ENCODE results near the gene SPTBN2.
A peak's percentile ranks its signal among the peaks of the same experiment; 100 is the strongest.

The SPTBN2 gene

DNA sequence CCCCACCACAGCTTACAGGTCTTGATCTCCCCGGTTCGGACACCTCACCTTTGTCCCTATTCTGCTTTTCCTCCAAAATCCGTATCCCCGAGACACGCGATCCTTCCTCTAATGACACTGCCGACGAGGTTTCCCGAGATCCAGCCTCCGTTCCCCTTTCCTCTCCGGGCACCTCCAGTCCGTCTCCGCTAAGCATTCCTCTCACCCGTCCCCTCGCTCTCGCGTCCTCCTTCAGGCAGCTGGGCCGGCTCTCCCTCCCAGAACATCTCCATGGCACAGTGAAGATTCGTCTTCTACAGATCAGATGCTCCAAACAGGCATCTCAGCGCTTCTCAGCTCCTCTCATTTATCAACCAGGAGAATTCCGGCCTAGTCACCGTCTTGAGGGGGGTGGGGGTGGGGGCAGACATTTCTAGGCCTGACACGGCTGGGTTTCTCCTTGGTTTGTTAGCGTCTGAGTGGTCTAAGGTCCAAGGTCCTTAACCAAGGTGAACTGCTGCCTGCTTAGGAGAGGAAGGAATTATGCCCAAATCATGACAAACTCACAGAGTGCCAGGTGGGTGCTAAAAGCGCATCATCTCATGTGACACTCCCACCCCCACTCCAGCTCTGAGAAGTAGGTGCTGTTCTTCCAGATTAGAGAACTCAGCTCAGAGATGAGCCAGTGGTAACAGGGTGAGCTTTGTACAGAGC lies at the start of gene SPTBN2:
Gene SPTBN2, minus strand, starts transcription at position 524 of the 693 bp plus-strand sequence. CDS start 7,976 bp downstream, outside the sequence.
- peak; percentile 90 for DNase-seq (ENCODE audit: low spot score)

GRCh38 chr11:66768818-66769217 lies 39.8 kb upstream of the SPTBN2 start:
- DNase-seq (ENCODE audit: low spot score), result no peak

- DNase-seq (ENCODE audit: low spot score), result peak; percentile 68
Measured at GRCh38 chr11:66768088-66768521, 39.1 kb upstream of the SPTBN2 start.

DNA sequence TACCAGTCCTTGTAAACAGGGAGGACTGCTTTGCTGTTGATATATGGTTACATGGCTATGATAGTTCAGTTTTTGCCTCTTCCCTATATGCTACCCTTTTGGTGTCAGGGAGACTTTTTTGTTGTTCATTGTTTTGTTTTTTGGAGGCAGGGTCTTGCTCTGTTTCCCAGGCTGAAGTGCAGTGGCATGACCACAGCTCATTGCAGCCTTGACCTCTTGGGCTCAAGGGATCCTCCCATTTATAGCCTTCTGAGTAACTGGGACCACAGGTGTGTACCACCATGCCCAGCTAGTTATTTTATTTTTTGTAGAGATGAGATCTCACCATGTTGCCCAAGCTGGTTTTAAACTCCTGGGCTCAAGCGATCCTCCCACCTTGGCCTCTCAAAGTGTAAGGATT lies 38.6 kb upstream of the SPTBN2 start:
- DNase-seq (ENCODE audit: low spot score), result no peak

DNA sequence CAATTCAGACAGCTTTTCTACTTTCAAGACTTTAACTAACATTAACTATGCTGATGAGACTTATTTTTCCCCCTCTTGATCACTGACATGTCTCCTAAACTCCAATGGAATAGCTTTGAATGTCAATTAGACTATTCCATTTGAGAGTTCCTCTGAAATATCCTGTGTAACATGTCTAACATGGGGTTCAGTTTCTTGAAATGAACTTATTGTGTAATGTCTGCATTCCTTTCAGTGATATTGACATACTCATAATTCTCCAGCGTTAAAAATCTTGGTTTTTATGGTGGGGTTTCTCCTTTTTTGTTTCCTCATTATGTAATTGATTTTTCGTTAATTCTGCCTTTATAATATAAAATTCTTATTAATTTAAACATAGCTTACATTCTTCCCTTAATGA lies 37.7 kb upstream of the SPTBN2 start:
- DNase-seq (ENCODE audit: low spot score), result no peak

- no peak for DNase-seq (ENCODE audit: low spot score)
Measured at GRCh38 chr11:66762088-66762487, 33.1 kb upstream of the SPTBN2 start.

- DNase-seq (ENCODE audit: low spot score), result no peak
Measured at GRCh38 chr11:66752148-66752547, 23.1 kb upstream of the SPTBN2 start.

GRCh38 chr11:66749091-66749490 lies 20.1 kb upstream of the SPTBN2 start:
- no peak for DNase-seq (ENCODE audit: low spot score)

DNA sequence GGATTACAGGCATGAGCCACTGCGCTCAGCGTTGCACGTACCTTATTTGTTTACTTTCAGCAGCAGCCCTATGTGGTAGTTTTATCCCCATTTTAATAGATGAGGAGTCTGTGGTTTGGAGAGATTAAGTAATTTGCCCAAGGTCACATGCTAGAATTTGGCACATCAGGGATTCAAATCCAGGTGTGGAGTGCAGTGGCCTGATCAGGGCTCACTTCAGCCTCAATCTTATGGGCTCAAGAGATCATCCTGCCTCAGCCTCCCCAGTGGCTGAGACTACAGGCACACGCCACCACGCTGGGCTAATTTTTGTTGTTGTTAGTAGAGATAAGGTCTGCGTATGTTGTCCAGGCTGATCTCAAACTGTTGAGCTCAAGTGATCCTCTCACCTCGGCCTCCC lies 18.5 kb upstream of the SPTBN2 start:
- no peak for DNase-seq (ENCODE audit: low spot score)

DNA sequence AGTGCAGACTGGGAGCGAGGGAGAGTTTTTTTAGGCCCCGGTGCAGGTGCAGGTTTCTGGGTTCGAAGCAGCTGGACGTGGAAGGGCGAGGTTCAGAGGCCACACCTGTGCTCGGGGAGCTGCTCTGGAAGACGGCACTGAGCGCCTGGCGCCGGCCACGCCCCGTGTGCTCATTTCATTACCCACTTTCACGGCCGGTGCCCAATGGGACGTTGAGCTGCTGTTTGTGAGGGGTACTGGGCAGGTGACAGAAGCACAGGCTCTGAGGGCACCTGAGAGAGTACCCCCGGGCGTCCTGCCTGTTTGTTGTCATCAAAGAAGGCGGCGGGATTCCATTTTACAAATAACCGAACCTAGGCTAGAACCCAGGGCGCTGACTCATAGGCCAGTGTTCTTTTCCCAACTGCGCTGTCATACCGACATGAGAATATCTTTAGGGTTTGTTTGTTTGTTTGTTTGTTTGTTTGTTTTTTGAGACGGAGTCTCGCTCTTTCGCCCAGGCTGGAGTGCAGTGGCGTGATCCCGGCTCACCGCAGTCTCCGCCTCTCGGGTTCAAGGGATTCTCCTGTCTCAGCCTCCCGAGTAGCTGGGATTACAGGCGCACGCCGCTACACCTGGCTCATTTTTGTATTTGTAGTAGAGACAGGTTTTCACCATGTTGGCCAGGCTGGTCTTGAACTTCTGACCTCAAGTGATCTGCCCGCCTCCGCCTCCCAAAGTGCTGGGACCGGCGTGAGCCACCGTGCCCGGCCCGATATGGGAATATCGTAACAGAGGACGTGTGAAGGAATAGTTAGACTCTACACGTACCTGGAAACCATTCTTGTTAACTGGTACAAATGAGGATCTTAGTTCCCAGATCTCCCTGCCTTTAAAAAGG lies 16.6 kb upstream of the SPTBN2 start:
- peak; percentile 96 for DNase-seq (ENCODE audit: low spot score)

DNA sequence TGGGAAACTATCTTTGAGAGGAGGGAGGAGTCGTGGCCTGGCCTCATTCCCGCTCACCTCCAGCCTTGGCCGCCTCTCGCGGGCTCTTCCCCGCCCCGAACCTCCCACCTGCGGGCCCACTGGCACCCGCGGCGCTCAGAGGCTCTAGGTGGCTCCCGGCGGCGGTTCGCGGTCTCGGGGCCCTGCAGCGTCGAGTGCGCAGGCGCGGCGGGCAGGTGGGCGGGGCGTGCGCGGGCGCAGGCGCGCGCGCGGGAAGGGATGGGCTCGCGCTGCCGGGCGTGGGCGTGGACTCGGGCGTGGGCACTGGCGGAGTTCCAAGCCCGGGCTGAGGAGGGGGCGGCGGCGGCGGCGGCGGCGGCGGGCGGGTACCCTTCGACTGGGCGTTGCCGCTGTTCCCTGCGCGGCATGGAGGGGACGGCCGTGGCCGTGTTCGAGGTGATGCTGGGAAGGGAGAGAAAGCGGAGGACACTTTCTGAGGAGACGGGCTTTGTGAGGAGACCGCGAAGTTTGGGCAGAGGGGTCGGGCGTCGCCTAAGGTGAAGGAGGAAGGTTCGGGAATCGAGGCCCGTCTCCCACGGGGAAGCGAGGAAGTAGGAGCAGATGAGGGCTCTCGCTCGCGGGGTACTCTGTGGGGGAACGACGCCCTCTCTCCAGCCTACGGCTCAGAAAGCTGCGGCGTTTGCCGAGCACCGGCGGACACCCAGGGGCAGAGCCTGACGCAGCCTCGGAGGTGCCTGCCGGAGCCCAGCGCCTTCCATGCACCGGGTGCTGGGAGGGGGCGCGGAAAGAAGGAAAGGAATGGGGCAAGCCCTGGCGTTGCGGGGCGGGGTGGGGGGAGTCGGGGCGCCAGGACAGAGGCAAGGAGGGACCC lies 15.7 kb upstream of the SPTBN2 start:
- peak; percentile 100 for DNase-seq (ENCODE audit: low spot score)

DNA sequence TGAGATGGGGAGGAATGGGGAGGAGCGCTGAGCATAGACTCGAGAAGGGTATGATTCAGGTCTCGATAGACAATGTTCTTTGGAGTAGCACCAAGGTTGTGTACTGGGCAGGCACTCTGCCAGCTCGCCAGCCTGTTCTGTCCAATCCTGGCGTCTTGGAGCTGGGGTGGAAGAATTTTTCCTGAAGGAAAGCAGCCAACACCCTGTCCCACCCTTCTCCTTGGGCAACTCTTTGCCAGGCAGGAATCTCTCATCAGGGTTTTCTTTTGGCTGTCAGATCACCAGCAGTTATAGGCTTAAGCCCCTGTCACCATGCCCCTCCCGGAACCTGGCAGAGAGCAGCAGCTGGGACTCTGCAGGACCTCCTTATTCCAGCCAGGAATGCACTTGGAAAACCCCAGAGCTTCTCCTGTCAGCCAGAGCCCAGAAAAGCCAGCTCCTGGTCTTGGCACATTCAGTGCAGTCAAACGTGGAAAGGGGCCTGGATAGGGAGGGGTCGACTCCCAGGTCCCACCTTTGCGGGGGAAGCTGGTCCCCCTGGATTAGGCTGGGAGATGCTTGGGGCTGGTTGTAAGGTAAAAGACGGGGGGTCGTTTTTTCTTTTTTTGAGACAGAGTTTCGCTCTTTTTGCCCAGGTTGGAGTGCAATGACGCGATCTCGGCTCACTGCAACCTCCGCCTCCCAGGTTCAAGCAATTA lies 14.4 kb upstream of the SPTBN2 start:
- DNase-seq (ENCODE audit: low spot score), result no peak

- DNase-seq (ENCODE audit: low spot score), result no peak
Measured at GRCh38 chr11:66741153-66741552, 12.1 kb upstream of the SPTBN2 start.

GRCh38 chr11:66739983-66740382 lies 11.0 kb upstream of the SPTBN2 start:
- no peak for DNase-seq (ENCODE audit: low spot score)

GRCh38 chr11:66734215-66734614 lies 5.2 kb upstream of the SPTBN2 start:
- DNase-seq (ENCODE audit: low spot score), result peak; percentile 42

DNA sequence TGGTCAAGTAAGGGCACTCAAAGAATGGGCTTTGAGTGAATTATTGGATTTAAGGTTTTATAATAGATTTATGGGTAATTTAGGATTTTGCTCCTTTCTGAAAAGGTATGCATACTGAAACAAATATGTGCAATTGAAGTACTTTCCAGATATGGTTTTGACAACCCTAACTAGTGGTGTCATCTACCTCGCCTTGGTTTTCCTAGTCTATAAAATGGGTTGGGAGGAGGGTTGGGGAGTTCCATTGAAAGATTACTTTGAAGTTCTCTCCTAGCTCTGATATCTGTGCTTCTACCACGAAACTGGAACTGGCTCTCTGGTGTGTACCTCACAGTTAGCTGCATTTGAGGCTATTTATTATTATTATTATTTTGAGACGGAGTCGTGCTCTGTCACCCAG lies 431 bp upstream of the SPTBN2 start:
- DNase-seq (ENCODE audit: low spot score), result peak; percentile 42

- peak; percentile 98 for DNase-seq (ENCODE audit: low spot score)
Measured at GRCh38 chr11:66728038-66728692, 851 bp downstream of the SPTBN2 start.

GRCh38 chr11:66727282-66728037 lies 1.6 kb downstream of the SPTBN2 start:
- DNase-seq (ENCODE audit: low spot score), result peak; percentile 99

- DNase-seq (ENCODE audit: low spot score), result no peak
Measured at GRCh38 chr11:66725647-66726046, 3.4 kb downstream of the SPTBN2 start.

DNA sequence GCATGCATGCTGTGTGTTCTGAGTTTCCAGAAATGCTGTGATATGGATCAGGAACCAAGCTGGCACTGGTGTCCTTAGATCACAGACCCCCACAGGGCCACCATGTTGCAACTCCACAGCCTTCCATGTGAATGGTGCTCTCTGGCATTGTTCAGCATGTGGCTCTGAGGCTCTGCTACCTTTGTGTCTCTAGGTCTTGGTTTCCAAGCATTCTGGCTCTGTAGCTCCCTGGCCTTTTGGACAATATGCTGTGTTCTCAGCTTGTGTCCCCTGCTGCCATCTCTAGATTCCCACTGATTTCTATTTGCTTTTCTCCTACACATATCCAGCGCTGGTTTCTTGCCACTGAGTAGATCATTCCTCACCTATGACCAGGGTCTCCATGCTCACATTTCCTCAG lies 3.9 kb downstream of the SPTBN2 start:
- no peak for DNase-seq (ENCODE audit: low spot score)
